Caco-2 (cell line): ENCODE results near the gene TTLL7. TPM values are rescaled to one million over a fixed set of nuclear protein-coding genes. Genes with fewer than 3 reads are reported as not detected.
A peak's percentile ranks its signal among the peaks of the same experiment; 100 is the strongest.

Experiments
- BruUV-seq: library from RNA; stranded (reverse); fragments of 400-500 nt; replicated peaks from 2 replicates; lab custom pipeline; 2021; lab: Mats Ljungman, UMichigan
- CTCF ChIA-PET: fragments of 300-600 bp; sonication (Branson Sonifier 250); formaldehyde crosslinking; loops from one replicate; lab custom pipeline; 2022; ENCODE audit warnings: antibody characterized with exemption; lab: Charles Lee
- POLR2A ChIA-PET: fragments of 300-600 bp; sonication (Branson Sonifier 250); formaldehyde crosslinking; loops from one replicate; lab custom pipeline; 2022; ENCODE audit warnings: antibody characterized with exemption; lab: Charles Lee
- DNase-seq, 2 experiments: peaks; one replicate each; pipeline versions ENCODE4 v3.0.0 to v3.0.0-alpha.2; 2020 to 2022
- H3K27me3 ChIP-seq: replicated peaks from 2 replicates; pipeline ENCODE4 v1.6.0; 2011; ENCODE audit warnings: low read length; ENCODE audit not compliant: control insufficient read depth, insufficient read depth
- H3K36me3 ChIP-seq: 2 replicates; pipeline ENCODE4 v1.5.1; 2011; ENCODE audit warnings: low read length; ENCODE audit not compliant: control insufficient read depth, insufficient read depth
- H3K4me1 ChIP-seq: fragments of 250-450 bp; sonication (Bioruptor Pico); 2 replicates; pipeline ENCODE4 v1.5.1; 2020; ENCODE audit warnings: mild to moderate bottlenecking
- H3K4me3 ChIP-seq: 2 replicates; pipeline ENCODE4 v1.5.1; 2011; ENCODE audit warnings: low read depth, mild to moderate bottlenecking, control low read depth, low read length
- H3K9me3 ChIP-seq: fragments of 250-450 bp; sonication (Bioruptor Pico); 2 replicates; pipeline ENCODE4 v1.5.1; 2020; ENCODE audit warnings: mild to moderate bottlenecking, moderate library complexity
- H3K27ac Mint-ChIP-seq: one replicate; pipeline ENCODE4 v1.8.0; 2022; ENCODE audit warnings: mixed read lengths; ENCODE audit not compliant: unreplicated experiment
- H3K27me3 Mint-ChIP-seq: one replicate; pipeline ENCODE4 v1.8.0; 2022; ENCODE audit warnings: mixed read lengths; ENCODE audit not compliant: insufficient read depth, unreplicated experiment
- H3K36me3 Mint-ChIP-seq: one replicate; pipeline ENCODE4 v1.8.0; 2022; ENCODE audit warnings: mild to moderate bottlenecking, mixed read lengths; ENCODE audit not compliant: insufficient read depth, unreplicated experiment
- H3K4me1 Mint-ChIP-seq: one replicate; pipeline ENCODE4 v1.8.0; 2022; ENCODE audit warnings: low read depth, mixed read lengths; ENCODE audit not compliant: unreplicated experiment
- H3K4me3 Mint-ChIP-seq: one replicate; pipeline ENCODE4 v1.8.0; 2022; ENCODE audit warnings: mild to moderate bottlenecking, moderate library complexity, mixed read lengths; ENCODE audit not compliant: unreplicated experiment
- H3K9me3 Mint-ChIP-seq: one replicate; pipeline ENCODE4 v1.8.0; 2022; ENCODE audit warnings: mixed read lengths; ENCODE audit not compliant: unreplicated experiment
- intact Hi-C: fragments of 100-400 bp; cut with micrococcal nuclease; formaldehyde crosslinking; loops from one replicate; pipeline ENCODE4 v1.10.0; 2022; ENCODE audit not compliant: unreplicated experiment
- total RNA-seq: library from RNA; stranded (reverse); gene quantifications from 2 replicates; pipeline ENCODE4 v1.2.3, GENCODE V29; 2022
- TF ChIP-seq, protein P1 (sequence below), 2 experiments: fragments of 200-600 bp in 1 of 2; IDR thresholded peaks; 1 replicate in 1 of 2; 2 replicates in 1 of 2; pipeline versions ENCODE4 v1.5.1 to v1.8.0; 2011 to 2022; ENCODE audit warnings: antibody characterized with exemption in 1 of 2, control low read depth in 1 of 2, inconsistent platforms in 1 of 2, low read depth in 1 of 2, low read length in 1 of 2, mild to moderate bottlenecking in 1 of 2, moderate library complexity in 1 of 2; ENCODE audit not compliant: insufficient read depth in 1 of 2, severe bottlenecking in 1 of 2, unreplicated experiment in 1 of 2

The TTLL7 gene
- total RNA-seq, 1 experiment from 2014 or later, result 0.75 TPM

DNA sequence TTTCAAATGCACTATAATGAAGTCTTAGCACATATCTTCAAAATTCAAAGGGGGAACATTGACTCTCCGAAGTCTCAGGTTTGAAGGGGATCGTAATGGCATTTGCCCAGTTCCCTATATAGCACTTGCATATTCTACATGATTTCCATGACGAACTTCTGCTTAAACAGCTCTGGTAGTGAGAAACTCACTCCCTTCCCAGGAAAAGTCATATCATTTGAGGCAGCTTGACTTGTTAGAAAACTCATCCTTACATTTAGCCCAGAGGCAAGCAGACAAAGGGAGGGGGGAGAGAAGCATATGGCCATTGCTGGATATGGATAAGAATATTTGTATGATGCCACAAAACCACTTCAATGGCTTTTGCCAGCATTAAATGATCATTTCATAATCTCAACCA is 27.0 kb upstream of the TTLL7 start:
- H3K4me1 ChIP-seq, result peaks cover under 1% of the 10 kb centered on the region; the same call in 1 of the 2 replicates
- ChIA-PET POLR2A (no interaction called here), CTCF (no interaction called here)
- H3K27me3 Mint-ChIP-seq, result no peaks in the 10 kb centered on the region
- no peaks in the 10 kb centered on the region for H3K27me3 ChIP-seq
- no TSS peak for BruUV-seq
- H3K9me3 Mint-ChIP-seq, result peaks cover 9% of the 10 kb centered on the region
- no peak overlapping the region for H3K27ac Mint-ChIP-seq
- no peaks in the 10 kb centered on the region for H3K36me3 Mint-ChIP-seq
- no peak overlapping the region for H3K4me3 Mint-ChIP-seq
- no peaks in the 10 kb centered on the region for H3K4me1 Mint-ChIP-seq
- no peaks in the 10 kb centered on the region for H3K36me3 ChIP-seq
- no peak for DNase-seq
- intact Hi-C loops, result loop anchor here (10.0 kb wide), 1 partner anchor 91 kb away; no protein-coding TSS in a partner anchor
- TF ChIP-seq, protein P1, sequence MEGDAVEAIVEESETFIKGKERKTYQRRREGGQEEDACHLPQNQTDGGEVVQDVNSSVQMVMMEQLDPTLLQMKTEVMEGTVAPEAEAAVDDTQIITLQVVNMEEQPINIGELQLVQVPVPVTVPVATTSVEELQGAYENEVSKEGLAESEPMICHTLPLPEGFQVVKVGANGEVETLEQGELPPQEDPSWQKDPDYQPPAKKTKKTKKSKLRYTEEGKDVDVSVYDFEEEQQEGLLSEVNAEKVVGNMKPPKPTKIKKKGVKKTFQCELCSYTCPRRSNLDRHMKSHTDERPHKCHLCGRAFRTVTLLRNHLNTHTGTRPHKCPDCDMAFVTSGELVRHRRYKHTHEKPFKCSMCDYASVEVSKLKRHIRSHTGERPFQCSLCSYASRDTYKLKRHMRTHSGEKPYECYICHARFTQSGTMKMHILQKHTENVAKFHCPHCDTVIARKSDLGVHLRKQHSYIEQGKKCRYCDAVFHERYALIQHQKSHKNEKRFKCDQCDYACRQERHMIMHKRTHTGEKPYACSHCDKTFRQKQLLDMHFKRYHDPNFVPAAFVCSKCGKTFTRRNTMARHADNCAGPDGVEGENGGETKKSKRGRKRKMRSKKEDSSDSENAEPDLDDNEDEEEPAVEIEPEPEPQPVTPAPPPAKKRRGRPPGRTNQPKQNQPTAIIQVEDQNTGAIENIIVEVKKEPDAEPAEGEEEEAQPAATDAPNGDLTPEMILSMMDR (IDR thresholded peaks at IDR 0.05; ENCODE audit: insufficient read depth in 1 of 2, low read depth in 1 of 2, low read length in 1 of 2, severe bottlenecking in 1 of 2, unreplicated experiment in 1 of 2), result no peak
- H3K9me3 ChIP-seq, result no peaks in the 10 kb centered on the region
- no peak overlapping the region for H3K4me3 ChIP-seq

DNA sequence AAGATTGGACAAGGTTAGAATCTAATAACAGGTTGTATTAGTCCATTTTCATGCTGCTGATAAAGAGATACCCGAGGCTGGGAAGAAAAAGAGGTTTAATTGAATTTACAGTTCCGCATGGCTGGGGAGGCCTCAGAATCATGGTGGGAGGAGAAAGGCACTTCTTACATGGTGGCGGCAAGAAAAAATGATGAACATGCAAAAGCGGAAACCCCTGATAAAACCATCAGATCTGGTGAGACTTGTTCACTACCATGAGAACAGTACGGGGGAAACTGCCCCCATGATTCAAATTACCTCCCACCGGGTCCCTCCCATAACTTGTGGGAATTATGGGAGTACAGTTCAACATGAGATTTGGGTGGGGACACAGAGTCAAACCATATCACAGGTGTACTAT is 22.9 kb upstream of the TTLL7 start:
- no peak overlapping the region for H3K27ac Mint-ChIP-seq
- H3K27me3 Mint-ChIP-seq, result no peaks in the 10 kb centered on the region
- no peaks in the 10 kb centered on the region for H3K9me3 Mint-ChIP-seq
- intact Hi-C loops, result loop anchor here (10.0 kb wide), 1 partner anchor 87 kb away; no protein-coding TSS in a partner anchor
- H3K4me3 Mint-ChIP-seq, result no peak overlapping the region
- no peaks in the 10 kb centered on the region for H3K27me3 ChIP-seq
- TF ChIP-seq, protein P1 (IDR thresholded peaks at IDR 0.05; ENCODE audit: insufficient read depth in 1 of 2, low read depth in 1 of 2, low read length in 1 of 2, severe bottlenecking in 1 of 2, unreplicated experiment in 1 of 2), result no peak
- H3K36me3 ChIP-seq, result no peaks in the 10 kb centered on the region
- H3K4me3 ChIP-seq, result no peak overlapping the region
- H3K4me1 ChIP-seq, result peaks cover 11% of the 10 kb centered on the region; the same call in 1 of the 2 replicates
- no peak for DNase-seq
- H3K4me1 Mint-ChIP-seq, result peaks cover 5% of the 10 kb centered on the region
- POLR2A ChIA-PET, result no interaction called here
- no peaks in the 10 kb centered on the region for H3K36me3 Mint-ChIP-seq
- H3K9me3 ChIP-seq, result no peaks in the 10 kb centered on the region
- CTCF ChIA-PET, result no interaction called here
- BruUV-seq, result no TSS peak

DNA sequence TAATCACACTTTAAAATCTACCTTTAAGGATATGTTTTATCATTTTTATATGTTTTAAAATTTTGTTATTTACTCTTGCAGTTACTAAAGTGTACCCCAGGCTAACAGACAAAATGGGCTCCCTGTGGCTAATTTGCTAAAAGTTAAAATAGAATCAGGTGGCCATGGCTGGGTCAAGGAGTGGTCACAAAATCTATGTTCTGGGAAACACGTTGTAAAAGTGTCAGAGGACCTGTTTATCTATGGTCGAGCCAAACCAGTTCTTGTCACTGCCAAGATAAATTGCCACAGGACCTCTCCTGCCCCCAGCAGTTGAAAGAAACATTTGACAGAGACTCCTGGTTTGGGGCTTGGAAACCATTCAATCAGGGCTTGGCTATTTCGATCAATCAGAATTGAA is 21.2 kb upstream of the TTLL7 start:
- Histone ChIP-seq H3K36me3 (no peaks in the 10 kb centered on the region), H3K9me3 (no peaks in the 10 kb centered on the region), H3K27me3 (no peaks in the 10 kb centered on the region), H3K4me3 (no peak overlapping the region), H3K4me1 (peaks cover 11% of the 10 kb centered on the region; the same call in 1 of the 2 replicates)
- DNase-seq, result peak; percentile 28 to 39
- Mint-ChIP-seq H3K27me3 (no peaks in the 10 kb centered on the region), H3K27ac (no peak overlapping the region), H3K9me3 (no peaks in the 10 kb centered on the region), H3K36me3 (no peaks in the 10 kb centered on the region), H3K4me1 (peaks cover 5% of the 10 kb centered on the region), H3K4me3 (no peak overlapping the region)
- intact Hi-C loops, result loop anchor here (10.0 kb wide), 1 partner anchor 85 kb away; no protein-coding TSS in a partner anchor
- CTCF ChIA-PET, result no interaction called here
- no TSS peak for BruUV-seq
- POLR2A ChIA-PET, result no interaction called here
- TF ChIP-seq, protein P1 (IDR thresholded peaks at IDR 0.05; ENCODE audit: insufficient read depth in 1 of 2, low read depth in 1 of 2, low read length in 1 of 2, severe bottlenecking in 1 of 2, unreplicated experiment in 1 of 2), result no peak
